HL-60 (cell line): ENCODE measurements around the gene ID4.

Source experiments
- DNase-seq, 2 experiments: peaks; one replicate each; pipeline ENCODE4 v3.0.0-alpha.2; 2010 to 2020; ENCODE audit warnings: low read depth in 1 of 2, low spot score in 1 of 2
- H3K27ac ChIP-seq: fragments of 250-450 bp; sonication (Bioruptor Pico); replicated peaks from 2 replicates; pipeline ENCODE4 v1.5.1; 2020; ENCODE audit warnings: mild to moderate bottlenecking, moderate library complexity
- H3K27me3 ChIP-seq: fragments of 250-450 bp; sonication (Bioruptor Pico); 2 replicates; pipeline ENCODE4 v1.5.1; 2021; ENCODE audit warnings: mild to moderate bottlenecking, moderate library complexity; ENCODE audit not compliant: insufficient read depth, poor library complexity, severe bottlenecking
- H3K4me3 ChIP-seq: replicated peaks from 2 replicates; pipeline ENCODE4 v1.5.1; 2011; ENCODE audit warnings: mild to moderate bottlenecking, control low read depth, low read length; ENCODE audit not compliant: insufficient read depth
- GABPA ChIP-seq: IDR thresholded peaks from 2 replicates; pipeline ENCODE4 v1.6.1; 2012; ENCODE audit warnings: low read depth
- POLR2AphosphoS5 ChIP-seq: IDR thresholded peaks from 2 replicates; pipeline ENCODE4 v1.6.1; 2012; ENCODE audit warnings: low read depth
- REST ChIP-seq: IDR thresholded peaks from 2 replicates; pipeline ENCODE4 v1.6.1; 2012; ENCODE audit warnings: low read depth; ENCODE audit not compliant: insufficient replicate concordance
- SPI1 ChIP-seq: IDR thresholded peaks from 2 replicates; pipeline ENCODE4 v1.6.1; 2012; ENCODE audit warnings: low read depth, mild to moderate bottlenecking, borderline replicate concordance
- TF ChIP-seq, protein P1 (sequence below): IDR thresholded peaks from one replicate; pipeline ENCODE4 v1.5.1; 2011; ENCODE audit warnings: low read length, control low read depth, inconsistent platforms; ENCODE audit not compliant: insufficient read depth

Gene ID4

GRCh38 chr6:19830171-19830570, 7.0 kb upstream of the ID4 start:
- Histone ChIP-seq H3K4me3 (no peak overlapping the region), H3K27me3 (peaks cover 6% of the 10 kb centered on the region), H3K27ac (no peak overlapping the region)
- TF ChIP-seq GABPA (no peak), POLR2AphosphoS5 (no peak), SPI1 (no peak), REST (no peak)
- TF ChIP-seq, protein P1, sequence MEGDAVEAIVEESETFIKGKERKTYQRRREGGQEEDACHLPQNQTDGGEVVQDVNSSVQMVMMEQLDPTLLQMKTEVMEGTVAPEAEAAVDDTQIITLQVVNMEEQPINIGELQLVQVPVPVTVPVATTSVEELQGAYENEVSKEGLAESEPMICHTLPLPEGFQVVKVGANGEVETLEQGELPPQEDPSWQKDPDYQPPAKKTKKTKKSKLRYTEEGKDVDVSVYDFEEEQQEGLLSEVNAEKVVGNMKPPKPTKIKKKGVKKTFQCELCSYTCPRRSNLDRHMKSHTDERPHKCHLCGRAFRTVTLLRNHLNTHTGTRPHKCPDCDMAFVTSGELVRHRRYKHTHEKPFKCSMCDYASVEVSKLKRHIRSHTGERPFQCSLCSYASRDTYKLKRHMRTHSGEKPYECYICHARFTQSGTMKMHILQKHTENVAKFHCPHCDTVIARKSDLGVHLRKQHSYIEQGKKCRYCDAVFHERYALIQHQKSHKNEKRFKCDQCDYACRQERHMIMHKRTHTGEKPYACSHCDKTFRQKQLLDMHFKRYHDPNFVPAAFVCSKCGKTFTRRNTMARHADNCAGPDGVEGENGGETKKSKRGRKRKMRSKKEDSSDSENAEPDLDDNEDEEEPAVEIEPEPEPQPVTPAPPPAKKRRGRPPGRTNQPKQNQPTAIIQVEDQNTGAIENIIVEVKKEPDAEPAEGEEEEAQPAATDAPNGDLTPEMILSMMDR = no peak
- no peak for DNase-seq

DNA sequence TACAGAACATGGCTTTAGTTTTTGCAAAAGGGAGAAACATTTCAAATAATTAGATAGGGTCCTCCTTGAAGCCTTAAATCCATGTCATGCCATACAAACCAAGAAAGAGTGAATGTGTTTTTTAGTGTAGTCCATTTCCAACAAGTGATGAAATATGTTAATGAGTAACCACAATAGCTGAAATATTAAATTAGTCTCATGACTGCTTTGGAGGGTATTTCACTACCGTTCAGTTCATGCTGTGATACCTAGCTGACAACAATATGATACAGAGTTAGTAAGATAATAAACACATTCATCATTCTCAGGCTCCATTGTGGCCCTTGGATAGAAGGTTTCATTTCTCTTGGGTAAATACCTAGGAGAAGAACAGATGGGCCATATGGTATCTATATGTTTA, 5.8 kb upstream of the ID4 start:
- no peak for TF ChIP-seq REST
- TF ChIP-seq GABPA = no peak
- no peak for TF ChIP-seq SPI1
- TF ChIP-seq POLR2AphosphoS5 = no peak
- TF ChIP-seq, protein P1 = no peak
- DNase-seq = no peak
- Histone ChIP-seq H3K27ac (no peak overlapping the region), H3K27me3 (peaks cover 8% of the 10 kb centered on the region), H3K4me3 (no peak overlapping the region)

- TF ChIP-seq POLR2AphosphoS5 (no peak), REST (no peak), SPI1 (no peak), GABPA (no peak)
- TF ChIP-seq, protein P1 = no peak
- H3K4me3 ChIP-seq = no peak overlapping the region
- peaks cover 17% of the 10 kb centered on the region for H3K27me3 ChIP-seq
- no peak overlapping the region for H3K27ac ChIP-seq
- DNase-seq = no peak
Observed at GRCh38 chr6:19833947-19834346, 3.2 kb upstream of the ID4 start.
